Measurements from ENCODE around the gene GATC. TPM values are rescaled to one million over a fixed set of nuclear protein-coding genes. Genes with fewer than 3 reads are reported as not detected.

The GATC gene
- total RNA-seq, 2 experiments from 2014 or later, result 18.6 to 19.4 TPM

- Histone ChIP-seq H3K4me3 (ENCODE audit: low read length) (no peak overlapping the region), H3K4me1 (ENCODE audit: insufficient read depth, low read length) (peaks cover 6% of the 10 kb centered on the region), H3K36me3 (ENCODE audit: insufficient read depth, low read length) (no peaks in the 10 kb centered on the region), H3K9me3 (ENCODE audit: control insufficient read depth in 1 of 2, insufficient read depth in 1 of 2, low read length in 2 of 2) (peaks cover 0 to 5% of the 10 kb centered on the region in 2 experiments), H3K27me3 (ENCODE audit: control insufficient read depth in 1 of 2, insufficient read depth in 2 of 2, low read length in 2 of 2) (no peaks in the 10 kb centered on the region), H3K27ac (ENCODE audit: low read depth in 1 of 2, low read length in 2 of 2) (no peak overlapping the region)
- TF ChIP-seq CTCF (IDR thresholded peaks at IDR 0.05), result no peak
- Mint-ChIP-seq H3K36me3 (ENCODE audit: low read depth) (no peaks in the 10 kb centered on the region), H3K4me1 (ENCODE audit: low read depth) (peaks cover 4% of the 10 kb centered on the region), H3K27ac (no peak overlapping the region), H3K9me3 (no peaks in the 10 kb centered on the region), H3K27me3 (peaks cover 5% of the 10 kb centered on the region), H3K4me3 (no peak overlapping the region)
- ChIA-PET CTCF (no interaction called here), POLR2A (no interaction called here)
- ATAC-seq (ENCODE audit: poor library complexity) (no peak), DNase-seq (no peak)
- intact Hi-C loops (cut with DNase I, micrococcal nuclease), result no loop called here
Observed at GRCh38 chr12:120425797-120426196, 20.4 kb upstream of the GATC start.

- no peak for TF ChIP-seq CTCF (IDR thresholded peaks at IDR 0.05)
- Histone ChIP-seq H3K36me3 (ENCODE audit: insufficient read depth, low read length) (no peaks in the 10 kb centered on the region), H3K4me3 (ENCODE audit: low read length) (no peak overlapping the region), H3K9me3 (ENCODE audit: control insufficient read depth in 1 of 2, insufficient read depth in 1 of 2, low read length in 2 of 2) (peaks cover 0 to 7% of the 10 kb centered on the region in 2 experiments), H3K27me3 (ENCODE audit: control insufficient read depth in 1 of 2, insufficient read depth in 2 of 2, low read length in 2 of 2) (no peaks in the 10 kb centered on the region), H3K4me1 (ENCODE audit: insufficient read depth, low read length) (peaks cover 6% of the 10 kb centered on the region), H3K27ac (ENCODE audit: low read depth in 1 of 2, low read length in 2 of 2) (no peak overlapping the region)
- Mint-ChIP-seq H3K9me3 (no peaks in the 10 kb centered on the region), H3K4me3 (no peak overlapping the region), H3K27me3 (peaks cover 5% of the 10 kb centered on the region), H3K27ac (no peak overlapping the region), H3K36me3 (ENCODE audit: low read depth) (no peaks in the 10 kb centered on the region), H3K4me1 (ENCODE audit: low read depth) (peaks cover 4% of the 10 kb centered on the region)
- ATAC-seq (ENCODE audit: poor library complexity) (no peak), DNase-seq (no peak)
- ChIA-PET POLR2A (no interaction called here), CTCF (interaction anchor here (0.7 to 2.0 kb wide), 2 partner anchors 38 to 41 kb away, joined by 3 to 5 read pairs; partner anchors contain the start of gene SRSF9)
- intact Hi-C loops (cut with DNase I, micrococcal nuclease), result no loop called here
Observed at GRCh38 chr12:120428597-120429229, 17.5 kb upstream of the GATC start.

GRCh38 chr12:120429368-120429767 lies 16.9 kb upstream of the GATC start:
- intact Hi-C loops (cut with DNase I, micrococcal nuclease), result no loop called here
- H3K9me3 Mint-ChIP-seq, result no peaks in the 10 kb centered on the region
- ATAC-seq (ENCODE audit: poor library complexity), result no peak
- CTCF ChIA-PET, result interaction anchor here (0.7 to 2.0 kb wide), 2 partner anchors 37 to 40 kb away, joined by 3 to 5 read pairs; partner anchors contain the start of gene SRSF9
- DNase-seq, result no peak
- peaks cover 0 to 7% of the 10 kb centered on the region in 2 experiments for H3K9me3 ChIP-seq (ENCODE audit: control insufficient read depth in 1 of 2, insufficient read depth in 1 of 2, low read length in 2 of 2)
- peaks cover 6% of the 10 kb centered on the region for H3K4me1 ChIP-seq (ENCODE audit: insufficient read depth, low read length)
- no peaks in the 10 kb centered on the region for H3K27me3 ChIP-seq (ENCODE audit: control insufficient read depth in 1 of 2, insufficient read depth in 2 of 2, low read length in 2 of 2)
- no peak for TF ChIP-seq CTCF (IDR thresholded peaks at IDR 0.05)
- no peak overlapping the region for H3K4me3 Mint-ChIP-seq
- POLR2A ChIA-PET, result no interaction called here
- H3K27me3 Mint-ChIP-seq, result peaks cover 5% of the 10 kb centered on the region
- no peaks in the 10 kb centered on the region for H3K36me3 ChIP-seq (ENCODE audit: insufficient read depth, low read length)
- H3K4me3 ChIP-seq (ENCODE audit: low read length), result no peak overlapping the region
- no peaks in the 10 kb centered on the region for H3K36me3 Mint-ChIP-seq (ENCODE audit: low read depth)
- no peak overlapping the region for H3K27ac Mint-ChIP-seq
- H3K4me1 Mint-ChIP-seq (ENCODE audit: low read depth), result peaks cover 4% of the 10 kb centered on the region
- no peak overlapping the region for H3K27ac ChIP-seq (ENCODE audit: low read depth in 1 of 2, low read length in 2 of 2)

All from CD4-positive, alpha-beta T cell (primary cell).